ENCODE data around the gene SLC22A6.
A peak's percentile ranks its signal among the peaks of the same experiment; 100 is the strongest.
"Not testable (repeated sequence)": the region's sequence is repeated elsewhere in the genome, so short reads cannot be mapped to it uniquely, and the experiment has no call there.

Gene SLC22A6

DNA sequence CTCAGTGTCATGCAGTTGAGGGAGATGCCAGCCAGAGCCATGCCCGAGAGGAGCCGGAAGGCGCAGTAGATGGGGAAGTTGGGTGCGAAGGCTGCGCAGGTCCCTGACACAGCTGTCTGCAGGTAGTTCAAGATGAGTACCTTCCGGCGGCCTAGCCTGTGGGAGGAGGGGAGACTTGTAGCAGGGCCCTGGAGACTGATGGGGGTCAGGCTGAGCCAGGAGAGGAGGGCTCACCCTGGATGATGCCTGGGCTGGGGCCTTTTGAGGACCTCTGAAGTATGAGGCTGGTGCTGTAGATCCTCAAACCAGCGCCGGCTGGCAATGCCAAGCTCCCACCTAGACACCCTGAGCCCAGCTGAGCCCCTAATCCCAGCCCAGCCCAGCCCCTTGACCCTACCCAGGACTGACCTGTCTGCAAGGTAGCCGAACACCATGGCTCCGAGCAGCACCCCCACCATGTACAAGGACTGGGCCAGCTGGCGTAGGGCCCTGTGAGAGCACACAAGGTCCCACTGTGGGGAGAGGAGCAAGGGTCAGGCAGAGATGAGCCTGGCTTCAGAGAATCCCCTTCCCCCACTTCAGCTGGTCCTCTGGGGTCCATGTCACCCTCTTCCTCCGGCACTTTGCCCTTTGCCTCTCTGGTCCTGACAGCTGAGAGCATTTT lies 1.1 kb downstream of the SLC22A6 start:
- DNase-seq: no peak

DNA sequence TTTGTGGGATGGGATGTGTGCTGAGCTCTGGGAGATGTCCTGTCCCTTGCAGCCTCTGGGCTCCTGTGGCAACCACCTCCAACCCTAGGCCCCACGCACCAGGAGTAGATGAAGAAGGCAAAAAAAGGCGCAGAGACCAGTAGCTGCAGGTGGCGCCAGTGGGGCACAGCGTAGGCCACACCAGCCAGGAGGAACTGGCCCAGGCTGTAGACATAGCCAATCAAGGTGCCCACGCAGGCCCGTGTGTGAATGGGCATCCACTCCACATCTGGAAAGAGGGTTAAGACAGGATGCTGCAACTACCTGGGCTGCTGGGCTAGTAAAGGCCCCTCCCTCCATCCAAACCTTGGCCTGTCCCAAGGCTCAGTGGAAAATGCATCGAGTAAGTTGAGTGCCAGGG lies 3.0 kb downstream of the SLC22A6 start:
- DNase-seq: no peak

DNA sequence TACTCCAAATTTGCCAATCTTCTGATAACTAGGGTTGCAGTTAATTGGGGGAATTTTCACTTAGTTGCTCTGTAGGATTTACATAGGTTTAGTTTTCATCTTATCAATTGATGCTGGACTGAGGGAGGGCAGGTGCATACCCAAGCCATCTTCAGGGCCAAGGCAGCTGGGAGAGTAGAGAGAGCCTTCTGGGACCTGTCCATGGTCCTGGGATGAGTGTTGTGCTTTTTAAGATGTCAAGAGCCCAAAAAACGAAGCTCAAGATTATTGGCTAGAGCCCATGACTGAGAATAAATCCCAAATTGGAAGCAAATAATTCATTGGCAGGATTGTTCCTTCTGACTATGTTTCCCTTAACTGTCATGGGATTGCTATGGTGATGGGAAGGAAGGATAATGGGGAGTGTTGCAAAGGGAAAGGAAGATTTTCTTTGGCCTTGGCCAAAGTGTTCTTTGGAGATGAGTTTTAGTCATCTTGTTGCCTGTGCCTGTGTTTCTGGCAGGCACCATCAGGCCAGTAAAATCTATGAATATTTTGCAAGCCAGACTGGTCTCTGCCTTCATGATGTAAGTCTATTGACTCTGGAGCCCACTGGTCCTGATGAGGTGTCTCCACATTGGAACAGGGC lies 4.5 kb downstream of the SLC22A6 start:
- no peak for DNase-seq

DNA sequence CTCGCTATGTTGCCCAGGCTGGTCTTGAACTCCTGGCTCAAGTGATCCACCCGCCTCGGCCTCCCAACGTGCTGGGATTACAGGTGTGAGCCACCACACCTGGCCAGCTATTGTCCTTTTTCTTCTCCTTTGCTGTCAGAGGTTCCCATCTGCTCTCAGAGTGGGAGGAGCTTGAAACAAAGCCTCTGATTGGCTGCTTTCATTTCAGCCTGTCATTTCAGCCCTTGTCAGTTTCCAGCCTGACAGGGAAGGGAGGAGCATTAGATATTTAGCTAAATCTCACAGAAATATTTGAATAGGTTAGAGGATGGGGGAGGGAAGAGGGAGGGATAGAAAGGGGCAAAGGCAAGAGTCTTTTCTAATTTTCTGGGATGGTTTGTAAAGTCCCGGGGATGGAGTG lies 8.7 kb downstream of the SLC22A6 start:
- no peak for DNase-seq

DNA sequence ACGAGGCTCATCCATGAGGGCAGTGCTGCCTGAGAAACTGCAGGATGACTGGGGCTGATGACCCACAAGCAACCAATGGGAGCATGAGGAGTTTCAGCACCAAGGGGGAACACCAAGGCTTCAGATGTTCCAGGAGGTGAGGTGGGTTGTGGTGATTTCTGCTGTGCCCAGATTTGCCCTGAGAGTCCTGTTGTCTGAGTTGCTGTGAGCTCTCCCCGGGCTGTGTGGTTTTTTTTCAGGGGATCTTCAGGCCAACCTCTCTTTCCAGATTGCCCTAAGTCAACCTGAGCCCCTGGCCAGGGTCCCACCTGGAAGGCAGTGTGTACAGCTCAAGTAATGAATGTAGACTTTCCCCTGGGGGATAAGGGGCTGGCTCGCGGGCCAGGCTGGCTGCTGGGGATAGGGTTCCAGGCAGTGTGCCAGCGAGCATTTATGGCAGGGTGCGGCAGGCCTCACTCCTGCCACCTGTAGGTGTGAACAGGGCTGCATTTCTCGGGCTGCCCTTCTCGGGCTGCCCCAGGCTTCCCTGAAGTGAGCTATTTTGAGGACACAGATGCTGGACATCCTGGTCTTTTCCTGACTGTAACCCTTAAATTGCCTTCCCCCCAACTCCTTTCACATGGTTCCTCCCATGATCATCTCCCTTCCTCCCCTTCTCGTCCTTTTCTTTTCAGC lies 9.8 kb downstream of the SLC22A6 start:
- DNase-seq: peak; percentile 31

DNA sequence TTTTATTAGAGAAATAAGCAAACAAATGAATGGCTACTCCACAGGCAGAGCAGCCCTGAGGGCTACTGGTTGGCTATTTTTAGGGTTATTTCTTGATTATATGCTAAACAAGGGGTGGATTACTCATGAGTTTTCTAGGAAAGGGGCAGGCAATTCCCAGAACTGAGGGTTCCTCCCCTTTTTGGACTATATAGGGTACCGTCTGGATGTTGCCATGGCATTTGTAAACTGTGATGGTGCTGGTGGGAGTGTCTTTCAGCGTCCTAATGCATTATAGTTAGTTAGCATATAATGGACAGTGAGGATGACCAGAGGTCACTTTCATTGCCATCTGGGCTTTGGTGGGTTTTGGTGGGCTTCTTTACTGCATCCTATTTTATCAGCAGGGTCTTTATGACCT lies 19.2 kb downstream of the SLC22A6 start:
- DNase-seq: no peak

DNA sequence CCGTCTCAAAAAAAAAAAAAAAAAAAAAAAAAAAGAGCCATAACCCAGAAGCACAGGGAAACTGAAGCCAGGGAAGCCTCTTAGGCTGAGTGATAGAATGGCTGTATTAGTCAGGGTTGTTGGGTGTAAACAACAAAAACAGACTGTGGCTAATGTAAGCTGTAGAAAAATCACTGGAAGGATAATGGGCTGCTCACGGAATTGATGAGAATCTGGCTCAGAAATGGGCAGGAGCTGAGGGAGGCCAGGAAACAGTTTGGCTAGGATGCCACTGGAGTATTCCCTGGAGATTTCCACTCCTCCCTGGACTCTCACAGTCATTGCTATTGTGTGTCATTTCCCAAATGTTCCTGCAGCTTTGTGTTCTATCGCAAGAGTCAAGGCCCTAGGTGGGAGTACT lies 22.4 kb downstream of the SLC22A6 start:
- no peak for DNase-seq

DNA sequence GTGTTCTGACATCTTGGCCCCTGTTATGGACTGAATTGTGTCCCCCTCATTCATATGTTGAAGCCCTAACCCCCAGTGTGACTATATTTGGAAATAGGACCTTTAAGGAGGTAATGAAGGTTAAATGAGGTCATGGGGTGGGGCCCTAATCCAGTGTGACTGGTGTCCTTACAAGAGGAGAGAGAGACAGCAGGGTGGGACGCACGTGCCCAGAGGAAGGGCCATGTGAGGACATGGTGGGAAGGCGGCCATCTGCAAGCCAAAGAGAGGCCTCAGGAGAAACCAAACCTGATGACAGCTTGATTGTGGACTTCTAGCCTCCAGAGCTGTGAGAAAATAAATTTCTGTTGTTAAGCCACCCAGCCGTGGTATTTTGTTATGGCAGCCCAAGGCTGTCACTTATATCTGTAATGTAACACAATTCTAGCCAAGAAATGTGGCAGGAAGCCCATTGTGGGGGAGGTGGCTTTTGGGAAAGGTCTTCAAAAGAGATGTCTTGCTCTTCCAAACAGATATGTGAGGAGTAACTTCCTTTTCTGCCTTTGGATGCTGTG lies 23.7 kb downstream of the SLC22A6 start:
- no peak for DNase-seq

DNA sequence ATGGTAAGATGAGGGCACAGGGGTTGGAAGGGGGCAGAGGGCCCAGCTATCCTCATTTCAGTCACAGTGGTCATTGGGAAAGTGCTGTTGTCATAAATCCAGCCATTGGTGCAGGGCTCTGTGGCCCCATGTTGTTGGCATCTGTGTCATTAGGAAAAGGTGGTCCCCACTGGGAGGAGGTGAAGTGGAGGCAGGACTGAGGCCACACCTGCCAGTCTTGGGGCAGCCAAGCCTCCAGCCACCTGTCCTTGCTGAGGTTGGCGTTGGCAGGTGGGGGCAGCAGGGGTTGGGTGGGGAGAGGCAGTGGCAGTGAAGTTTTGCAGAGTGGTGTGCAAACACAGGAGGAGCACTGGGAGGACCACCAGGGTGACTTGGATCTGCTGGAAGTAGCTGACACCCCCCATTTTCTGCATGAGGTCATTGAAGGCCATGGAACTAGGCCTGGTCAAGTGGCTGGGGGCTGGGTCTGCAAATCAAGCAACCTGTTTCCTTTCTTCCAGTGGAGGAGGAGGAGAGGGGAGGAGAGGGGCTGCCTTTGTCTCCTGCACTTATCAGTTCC lies 25.3 kb downstream of the SLC22A6 start:
- no peak for DNase-seq

DNA sequence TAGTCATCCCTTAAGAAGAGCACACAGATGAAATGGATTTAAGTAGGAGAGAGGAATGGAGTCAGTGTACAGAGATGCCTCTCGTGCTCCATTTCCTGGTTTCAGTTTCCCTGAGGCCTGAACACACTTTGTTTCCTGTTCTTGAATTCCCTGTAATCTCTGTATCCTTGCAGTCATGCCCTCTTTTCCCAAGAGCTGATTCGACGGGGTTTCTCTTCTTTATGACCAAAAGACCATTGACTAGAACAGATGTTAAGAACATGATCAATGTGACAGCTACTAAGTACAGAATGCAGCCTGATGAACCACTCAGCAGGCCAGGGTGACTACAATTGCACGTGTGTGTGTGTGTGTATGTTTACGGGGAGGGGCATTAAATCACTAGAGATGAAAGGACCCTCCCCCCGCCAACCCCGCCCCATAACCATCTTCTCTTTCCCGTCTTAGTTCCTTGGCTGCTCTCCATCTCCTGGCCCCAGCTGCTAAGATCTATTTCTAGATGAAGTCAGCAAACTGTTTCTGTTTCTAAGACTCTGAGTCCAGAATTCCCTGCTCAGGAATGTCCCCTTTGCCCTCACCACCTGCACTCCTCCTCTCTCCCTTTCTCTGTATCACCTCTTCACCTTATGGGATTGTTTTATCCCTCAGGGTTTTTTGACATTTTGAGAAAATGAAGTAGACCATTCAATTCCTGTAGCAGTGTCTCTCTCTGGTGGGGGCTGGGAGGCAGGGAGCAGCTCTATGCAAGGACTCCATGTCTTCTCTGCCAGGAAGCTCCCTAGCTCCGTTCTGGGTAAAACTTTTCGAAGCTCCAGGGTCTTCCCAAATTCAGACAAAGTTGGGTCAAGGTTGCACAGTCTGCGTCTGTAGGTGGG lies 26.0 kb downstream of the SLC22A6 start:
- DNase-seq: no peak

DNA sequence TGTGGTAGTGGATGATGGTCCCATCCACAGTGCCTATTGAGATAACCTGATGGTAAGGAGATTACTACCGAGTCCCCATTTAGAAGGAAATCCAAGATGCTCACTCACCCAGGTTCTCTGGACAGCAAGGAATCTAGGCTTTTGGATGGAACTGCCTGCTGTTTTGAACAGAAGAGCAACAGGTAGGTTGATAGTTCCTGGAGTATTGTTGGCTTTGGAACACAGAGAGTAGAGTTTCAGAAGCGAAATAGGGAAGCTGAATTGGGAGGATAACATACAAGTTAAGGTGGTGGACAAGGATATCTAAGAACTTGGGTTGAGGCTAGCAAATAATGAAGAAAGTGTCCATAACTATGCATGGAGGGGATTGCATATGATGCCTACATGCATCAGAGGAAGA lies 27.6 kb downstream of the SLC22A6 start:
- DNase-seq: no peak

DNA sequence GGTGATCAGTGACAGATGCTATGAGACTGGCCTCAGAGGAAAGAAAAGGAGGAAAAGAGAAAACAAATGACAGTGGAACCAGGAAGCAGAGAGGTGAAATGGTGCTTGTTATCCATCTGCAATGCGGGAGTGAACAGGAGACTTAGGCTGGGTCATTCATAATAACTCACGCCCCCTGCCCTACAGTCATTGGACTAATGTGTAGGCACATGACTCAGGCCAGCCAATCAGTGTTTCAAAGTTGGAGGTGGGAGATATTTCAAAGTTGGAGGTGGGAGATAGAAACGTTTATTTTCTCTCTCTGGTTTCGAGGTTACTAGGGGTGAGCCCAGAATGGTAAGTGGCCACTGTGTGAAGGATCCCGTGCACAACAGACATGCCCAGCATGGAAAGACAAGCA lies 30.3 kb downstream of the SLC22A6 start:
- no peak for DNase-seq

DNA sequence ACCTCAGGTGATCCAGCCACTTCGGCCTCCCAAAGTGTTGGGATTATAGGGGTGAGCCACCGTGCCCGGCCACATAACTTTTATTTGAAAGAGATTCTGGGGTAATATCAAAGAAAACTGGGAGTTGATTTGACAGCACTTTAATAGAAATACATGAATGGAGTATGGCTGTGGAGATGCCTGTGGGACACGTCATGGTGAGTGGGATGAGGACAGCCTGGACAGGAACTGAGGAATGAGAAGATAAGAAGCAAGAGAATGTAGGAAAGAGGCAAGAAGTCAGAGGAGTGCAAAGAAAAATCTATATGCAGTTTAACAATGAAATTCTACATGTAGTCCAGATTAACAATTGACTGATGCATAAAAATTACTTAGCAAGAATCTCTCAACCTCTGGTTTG lies 31.0 kb downstream of the SLC22A6 start:
- DNase-seq: no peak

DNA sequence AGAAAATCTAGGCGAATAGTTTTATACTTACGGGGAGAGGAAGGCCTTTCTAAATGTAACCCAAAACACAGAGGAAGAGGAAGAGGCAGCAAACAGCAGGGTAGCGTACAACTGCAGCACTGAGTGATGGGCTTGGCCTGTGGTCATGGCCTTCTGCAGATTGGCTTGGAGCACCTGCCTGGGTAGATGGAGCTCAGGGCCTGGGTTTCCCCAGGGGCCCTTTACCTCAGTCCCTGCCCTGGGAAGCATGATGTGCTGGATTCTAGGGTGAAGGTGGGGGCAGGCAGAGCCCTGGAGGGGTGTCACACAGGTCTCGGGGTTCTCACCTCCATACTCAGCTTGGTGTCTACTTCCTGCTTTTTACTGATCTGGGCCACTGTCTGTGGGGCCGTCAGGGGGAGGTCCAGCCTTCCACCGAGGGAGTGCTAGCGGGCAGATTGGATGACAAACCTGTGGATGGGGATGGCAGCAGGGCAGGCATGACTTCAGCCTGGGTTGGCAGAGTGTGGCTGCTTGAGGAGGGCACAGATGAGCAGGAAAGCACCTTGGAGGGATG lies 35.9 kb downstream of the SLC22A6 start:
- DNase-seq: no peak

DNA sequence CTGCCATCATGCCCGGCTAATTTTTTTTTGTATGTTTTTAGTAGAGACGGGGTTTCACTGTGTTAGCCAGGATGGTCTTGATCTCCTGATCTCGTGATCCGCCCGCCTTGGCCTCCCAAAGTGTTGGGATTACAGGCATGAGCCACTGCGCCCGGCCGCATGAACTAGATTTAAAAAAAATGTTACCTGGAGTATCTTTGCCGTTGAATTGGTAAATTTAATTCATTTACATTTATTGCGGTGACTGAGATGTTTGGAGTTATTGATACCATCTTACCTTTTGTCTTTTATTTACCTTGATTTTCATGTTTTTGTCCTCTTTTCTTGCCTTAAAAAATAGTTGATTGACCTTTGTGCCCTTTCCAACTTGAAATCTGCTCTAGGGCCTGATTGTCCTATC lies 39.2 kb downstream of the SLC22A6 start:
- not testable (repeated sequence) for DNase-seq

DNA sequence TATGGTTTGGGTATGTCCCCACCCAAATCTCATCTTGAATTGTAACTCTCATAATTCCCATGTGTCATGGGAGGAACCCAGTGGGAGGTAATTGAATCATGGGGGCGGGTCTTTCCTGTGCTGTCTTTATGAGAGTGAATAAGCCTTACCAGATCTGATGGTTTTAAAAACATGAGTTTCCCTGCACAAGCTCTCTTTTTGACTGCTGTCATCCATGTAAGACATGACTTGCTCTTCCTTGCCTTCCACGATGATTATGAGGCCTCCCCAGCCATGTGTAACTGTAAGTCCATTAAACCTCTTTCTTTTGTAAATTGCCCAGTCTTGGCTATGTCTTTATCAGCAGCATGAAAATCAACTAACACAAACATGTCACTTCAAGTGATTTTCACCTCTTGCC lies 47.2 kb downstream of the SLC22A6 start:
- not testable (repeated sequence) for DNase-seq

DNA sequence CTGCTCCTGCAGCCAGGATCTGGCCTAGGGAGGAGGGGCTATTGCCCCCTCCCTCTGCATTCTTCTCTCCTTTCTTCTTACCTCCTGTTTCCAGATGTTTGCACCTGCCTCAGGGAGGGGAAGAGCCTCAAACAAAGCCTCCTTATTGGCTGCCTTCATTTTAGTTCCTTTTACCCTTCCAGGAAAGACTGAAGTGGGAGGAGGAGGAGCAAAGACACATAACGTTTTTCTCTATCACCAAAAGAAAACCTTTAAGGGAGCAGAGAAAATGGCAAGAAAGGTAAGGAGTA lies 50.3 kb downstream of the SLC22A6 start:
- DNase-seq: no peak

DNA sequence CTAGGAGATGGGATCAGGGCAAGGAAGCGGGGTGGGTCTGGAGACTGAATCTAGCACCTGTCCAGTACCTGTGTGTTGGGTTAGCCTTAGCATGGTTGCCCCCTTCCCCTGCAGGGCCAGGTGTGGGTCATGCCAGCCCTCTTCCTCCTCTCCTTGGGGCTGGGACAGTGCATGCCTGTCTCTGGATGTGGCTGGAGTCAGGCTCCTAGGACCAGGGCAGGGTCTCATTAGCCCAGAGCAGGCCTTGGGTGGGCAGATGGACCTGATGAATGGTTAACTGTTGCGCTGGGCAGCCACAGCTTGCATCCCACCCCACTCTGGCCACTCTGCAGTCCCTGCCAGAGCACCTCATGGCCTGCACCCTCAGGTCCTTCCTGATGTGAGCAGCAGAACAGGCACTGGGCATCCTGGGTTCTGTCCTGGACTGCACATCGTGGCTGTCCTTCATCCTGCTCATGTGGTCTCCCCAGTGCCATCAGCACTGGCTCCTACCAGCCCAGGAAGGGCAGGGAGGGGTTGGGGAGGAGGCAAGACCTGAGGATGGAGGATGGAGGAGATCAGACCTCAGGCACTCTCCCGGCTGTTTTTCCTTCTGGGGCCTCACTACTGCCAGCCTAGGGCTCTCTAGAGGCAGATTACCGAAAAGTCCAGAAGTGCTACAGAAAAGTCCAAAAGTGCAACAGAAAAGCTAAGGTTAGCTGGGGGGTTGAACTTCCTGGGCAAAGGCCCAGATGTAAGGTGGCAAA lies 50.8 kb downstream of the SLC22A6 start:
- DNase-seq: no peak

DNA sequence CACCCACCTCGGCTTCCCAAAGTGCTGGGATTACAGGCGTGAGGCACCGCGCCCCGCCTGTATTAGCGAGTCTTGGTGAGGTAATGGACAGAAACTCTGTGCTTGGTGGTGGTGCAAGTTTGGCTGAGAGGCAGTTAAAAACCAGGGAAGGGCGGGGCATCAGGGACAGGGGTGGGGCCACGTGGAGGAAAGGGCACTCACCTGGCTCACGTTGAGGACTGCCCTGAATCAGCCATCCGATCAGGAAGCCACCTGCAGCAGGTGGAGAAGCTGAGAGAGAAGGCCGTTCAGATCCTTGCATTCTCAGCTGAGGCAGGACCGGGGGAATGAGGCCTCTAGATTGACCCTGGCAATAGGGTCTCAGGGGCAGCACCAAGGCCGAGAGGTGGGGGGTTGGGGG lies 51.5 kb downstream of the SLC22A6 start:
- no peak for DNase-seq

DNA sequence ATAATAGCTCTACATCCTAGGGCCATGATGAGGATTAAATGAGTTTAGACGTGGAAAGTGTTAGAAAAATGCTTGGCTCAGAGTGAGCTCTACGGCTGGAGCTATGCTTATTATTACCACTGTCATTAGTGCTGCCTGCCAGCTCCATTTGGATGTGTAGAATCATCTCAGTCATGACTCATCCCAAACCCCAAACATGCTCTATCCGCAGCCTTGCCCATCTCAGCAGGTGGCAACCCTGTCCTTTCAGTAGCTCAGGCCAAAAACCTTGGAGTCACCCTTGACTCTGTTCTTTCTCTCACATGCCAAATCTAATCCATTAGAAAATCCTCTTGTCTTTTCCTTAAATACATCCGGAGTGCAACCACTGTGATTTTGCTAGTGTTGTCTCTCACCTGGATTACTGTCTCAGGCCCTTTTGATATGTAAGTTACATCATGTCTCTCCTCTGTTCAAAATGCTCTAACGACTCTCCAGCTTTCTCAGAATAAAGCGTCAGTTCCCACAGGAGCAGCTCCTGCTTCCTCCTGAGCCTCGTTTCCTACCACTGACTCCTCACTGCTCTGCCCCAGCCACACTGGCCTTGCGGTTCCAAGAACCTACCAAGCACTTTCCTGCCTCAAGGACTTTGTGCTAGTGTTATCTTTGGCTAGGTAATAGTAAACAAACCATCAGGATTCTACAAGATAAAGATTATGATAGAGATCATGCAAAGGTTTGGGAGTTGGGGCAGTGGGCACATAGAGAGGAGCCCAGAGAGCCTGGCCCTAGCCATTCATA lies 53.1 kb downstream of the SLC22A6 start:
- no peak for DNase-seq

DNA sequence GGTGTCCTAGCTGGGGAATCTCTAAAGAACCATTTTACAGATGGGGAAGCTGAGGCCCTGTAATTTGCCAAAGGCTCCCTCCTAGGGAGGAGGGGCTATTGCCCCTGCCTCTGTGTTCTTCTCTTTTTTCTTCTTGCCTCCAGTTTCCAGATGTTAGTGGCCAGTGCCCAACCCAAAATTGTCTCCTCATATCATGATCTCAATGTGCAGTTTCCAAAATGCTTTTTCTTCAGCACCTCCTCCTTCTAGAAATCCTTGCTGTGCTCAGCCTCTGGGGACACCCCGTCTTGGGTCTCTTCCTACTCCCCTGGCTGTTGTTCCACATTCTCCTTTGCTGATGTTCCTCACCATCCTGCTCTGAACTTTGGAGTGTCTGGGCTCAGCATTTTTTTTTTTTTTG lies 54.1 kb downstream of the SLC22A6 start:
- no peak for DNase-seq
